Endothelial cell (in vitro differentiated cells): Measurements from ENCODE around the gene MYO1D. TPM values are rescaled to one million over a fixed set of nuclear protein-coding genes. Genes with fewer than 3 reads are reported as not detected.
"Not testable (repeated sequence)": the region's sequence is repeated elsewhere in the genome, so short reads cannot be mapped to it uniquely, and the experiment has no call there.

Experiments used
- DNase-seq: peaks from one replicate; pipeline ENCODE4 v3.0.0; 2021; ENCODE audit warnings: low spot score
- H3K27ac Mint-ChIP-seq: one replicate; pipeline ENCODE4 v1.8.0; 2021; ENCODE audit warnings: mixed read lengths, inconsistent platforms; ENCODE audit not compliant: unreplicated experiment
- H3K27me3 Mint-ChIP-seq: one replicate; pipeline ENCODE4 v1.8.0; 2021; ENCODE audit warnings: mild to moderate bottlenecking, moderate library complexity, mixed read lengths, inconsistent platforms; ENCODE audit not compliant: unreplicated experiment
- H3K36me3 Mint-ChIP-seq: one replicate; pipeline ENCODE4 v1.8.0; 2021; ENCODE audit warnings: mild to moderate bottlenecking, low read depth, mixed read lengths, inconsistent platforms; ENCODE audit not compliant: unreplicated experiment
- H3K4me1 Mint-ChIP-seq: one replicate; pipeline ENCODE4 v1.8.0; 2021; ENCODE audit warnings: mild to moderate bottlenecking, mixed read lengths, inconsistent platforms; ENCODE audit not compliant: unreplicated experiment
- H3K4me3 Mint-ChIP-seq: one replicate; pipeline ENCODE4 v1.8.0; 2021; ENCODE audit warnings: mild to moderate bottlenecking, mixed read lengths, inconsistent platforms; ENCODE audit not compliant: unreplicated experiment
- H3K9me3 Mint-ChIP-seq: one replicate; pipeline ENCODE4 v1.8.0; 2021; ENCODE audit warnings: mixed read lengths, inconsistent platforms; ENCODE audit not compliant: unreplicated experiment
- total RNA-seq: library from RNA; stranded (reverse); fragmentation: NEBNext Ultra II Directional; extraction: Animal tissue kit (Norgen Biotek cat#: 25700); gene quantifications from one replicate; pipeline ENCODE4 v1.2.1, GENCODE V29; 2021; ENCODE audit not compliant: unreplicated experiment
- TF ChIP-seq, protein P1 (sequence below): fragments of 200-600 bp; sonication (generic); IDR thresholded peaks from one replicate; pipeline ENCODE4 v1.5.0; 2021; ENCODE audit warnings: antibody characterized with exemption; ENCODE audit not compliant: unreplicated experiment

MYO1D gene
- total RNA-seq, 1 donor from 2014 or later, result 26.4 TPM

DNA sequence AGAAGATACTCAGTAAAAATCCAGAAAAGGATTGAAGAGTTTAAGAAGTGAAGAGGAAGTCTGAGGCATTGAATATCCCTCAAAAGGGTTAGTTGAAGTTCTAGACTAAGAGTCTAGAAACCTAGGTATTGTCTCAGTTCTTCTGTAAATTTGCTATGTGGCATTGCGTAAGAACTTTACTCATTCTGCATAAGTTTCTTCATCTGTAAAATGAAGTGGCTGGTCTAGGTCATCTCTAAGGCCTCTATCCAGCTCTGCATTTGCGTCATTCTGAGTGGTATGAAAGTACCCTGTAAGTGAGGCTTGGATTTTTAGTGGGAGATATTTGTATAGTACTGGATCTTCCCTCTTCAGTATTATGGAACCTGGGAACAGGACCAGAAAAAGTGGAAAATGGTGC is 130.2 kb downstream of the MYO1D start:
- H3K36me3 Mint-ChIP-seq, result no peaks in the 10 kb centered on the region
- H3K27me3 Mint-ChIP-seq, result peaks cover 3% of the 10 kb centered on the region
- peaks cover 28% of the 10 kb centered on the region for H3K4me1 Mint-ChIP-seq
- H3K4me3 Mint-ChIP-seq, result no peak overlapping the region
- no peak overlapping the region for H3K27ac Mint-ChIP-seq
- no peaks in the 10 kb centered on the region for H3K9me3 Mint-ChIP-seq
- TF ChIP-seq, protein P1, sequence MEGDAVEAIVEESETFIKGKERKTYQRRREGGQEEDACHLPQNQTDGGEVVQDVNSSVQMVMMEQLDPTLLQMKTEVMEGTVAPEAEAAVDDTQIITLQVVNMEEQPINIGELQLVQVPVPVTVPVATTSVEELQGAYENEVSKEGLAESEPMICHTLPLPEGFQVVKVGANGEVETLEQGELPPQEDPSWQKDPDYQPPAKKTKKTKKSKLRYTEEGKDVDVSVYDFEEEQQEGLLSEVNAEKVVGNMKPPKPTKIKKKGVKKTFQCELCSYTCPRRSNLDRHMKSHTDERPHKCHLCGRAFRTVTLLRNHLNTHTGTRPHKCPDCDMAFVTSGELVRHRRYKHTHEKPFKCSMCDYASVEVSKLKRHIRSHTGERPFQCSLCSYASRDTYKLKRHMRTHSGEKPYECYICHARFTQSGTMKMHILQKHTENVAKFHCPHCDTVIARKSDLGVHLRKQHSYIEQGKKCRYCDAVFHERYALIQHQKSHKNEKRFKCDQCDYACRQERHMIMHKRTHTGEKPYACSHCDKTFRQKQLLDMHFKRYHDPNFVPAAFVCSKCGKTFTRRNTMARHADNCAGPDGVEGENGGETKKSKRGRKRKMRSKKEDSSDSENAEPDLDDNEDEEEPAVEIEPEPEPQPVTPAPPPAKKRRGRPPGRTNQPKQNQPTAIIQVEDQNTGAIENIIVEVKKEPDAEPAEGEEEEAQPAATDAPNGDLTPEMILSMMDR, result no peak
- no peak for DNase-seq

DNA sequence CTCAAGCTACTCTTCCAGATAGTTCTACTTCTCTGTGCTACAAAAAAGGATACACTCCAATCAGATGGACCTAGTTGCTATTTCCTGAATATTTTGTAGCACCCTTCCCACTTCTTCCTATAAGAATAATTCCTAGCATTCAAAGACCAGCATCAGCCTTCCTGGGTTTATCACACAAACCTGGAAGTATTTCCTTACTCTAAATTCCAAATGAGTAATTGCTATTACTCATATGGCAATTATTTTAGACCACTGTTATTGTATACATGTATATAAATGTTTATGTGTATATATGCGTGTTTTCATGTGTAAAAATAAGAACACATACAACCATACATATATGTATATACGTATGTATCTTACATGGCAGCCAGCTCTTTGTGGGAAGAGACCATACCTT is 130.6 kb downstream of the MYO1D start:
- no peak for DNase-seq
- no peak overlapping the region for H3K4me3 Mint-ChIP-seq
- H3K9me3 Mint-ChIP-seq, result no peaks in the 10 kb centered on the region
- H3K27ac Mint-ChIP-seq, result no peak overlapping the region
- TF ChIP-seq, protein P1, result no peak
- peaks cover 28% of the 10 kb centered on the region for H3K4me1 Mint-ChIP-seq
- H3K36me3 Mint-ChIP-seq, result no peaks in the 10 kb centered on the region
- H3K27me3 Mint-ChIP-seq, result peaks cover 3% of the 10 kb centered on the region

DNA sequence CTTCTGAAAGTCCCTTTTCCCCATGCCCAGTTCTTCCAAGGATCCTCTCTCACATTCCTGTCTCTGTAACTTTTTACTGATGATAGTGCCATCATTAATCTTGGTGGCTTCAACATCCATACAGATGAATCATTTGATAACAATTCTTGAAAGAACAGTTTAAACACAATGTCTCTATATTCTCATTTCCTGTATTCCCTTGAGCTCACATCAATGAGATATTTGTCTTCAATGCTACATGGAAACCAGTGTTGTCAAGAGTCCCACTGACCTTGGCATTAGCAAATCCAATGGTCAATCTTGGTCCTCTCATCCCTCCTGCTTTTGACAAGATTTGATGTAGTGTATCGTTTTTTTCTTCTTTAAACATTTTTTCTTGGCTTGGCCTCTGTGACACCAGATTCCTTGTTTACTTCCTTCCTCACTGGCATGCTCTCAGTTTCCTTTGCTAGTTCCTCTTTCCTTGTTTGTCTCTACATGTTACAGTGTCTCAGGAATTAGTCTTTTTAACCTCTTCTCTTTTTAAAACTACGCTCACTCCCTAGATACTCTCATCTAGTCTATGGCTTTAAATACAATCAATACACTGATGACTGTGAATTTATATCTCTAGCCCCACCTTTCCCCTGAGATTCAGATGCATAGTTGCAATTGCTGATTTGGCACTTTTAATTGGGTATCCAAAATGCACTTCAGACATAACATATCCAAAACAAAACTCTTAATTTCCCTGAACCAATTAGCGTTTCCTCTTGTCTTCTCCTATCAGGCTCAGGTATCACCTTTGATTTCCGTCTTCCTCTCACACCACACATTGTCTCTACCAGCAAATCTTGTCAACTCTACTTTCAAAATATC is 134.0 kb downstream of the MYO1D start:
- Mint-ChIP-seq H3K36me3 (no peaks in the 10 kb centered on the region), H3K9me3 (no peaks in the 10 kb centered on the region), H3K4me3 (peak overlapping the region; percentile 62), H3K27ac (peak overlapping the region; percentile 90), H3K4me1 (peaks cover 28% of the 10 kb centered on the region), H3K27me3 (peaks cover 3% of the 10 kb centered on the region)
- TF ChIP-seq, protein P1, result no peak
- DNase-seq, result no peak

DNA sequence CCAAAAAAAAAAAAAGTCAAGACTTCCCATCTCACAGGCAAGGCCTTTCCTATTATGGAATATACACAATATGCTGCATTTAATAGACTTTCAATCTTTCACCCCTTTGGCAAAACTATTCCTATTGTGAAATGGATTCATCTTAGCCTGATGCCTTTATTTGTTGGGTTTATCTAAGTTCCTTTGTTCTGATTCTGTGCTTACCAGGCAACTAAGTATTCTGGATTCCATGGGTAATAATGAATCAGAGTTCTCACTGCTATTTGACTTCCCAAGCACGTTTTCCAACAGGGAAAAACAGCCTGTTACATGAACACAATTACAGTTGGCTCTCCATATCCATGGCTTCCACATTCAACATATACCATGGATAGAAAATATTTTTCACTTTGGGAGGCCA is 135.5 kb downstream of the MYO1D start:
- Mint-ChIP-seq H3K36me3 (no peaks in the 10 kb centered on the region), H3K9me3 (no peaks in the 10 kb centered on the region), H3K4me3 (no peak overlapping the region), H3K4me1 (peaks cover 28% of the 10 kb centered on the region), H3K27me3 (peaks cover 3% of the 10 kb centered on the region), H3K27ac (no peak overlapping the region)
- TF ChIP-seq, protein P1, result no peak
- DNase-seq, result no peak

- Mint-ChIP-seq H3K27ac (no peak overlapping the region), H3K9me3 (no peaks in the 10 kb centered on the region), H3K4me1 (peaks cover 21% of the 10 kb centered on the region), H3K4me3 (no peak overlapping the region), H3K36me3 (no peaks in the 10 kb centered on the region), H3K27me3 (no peaks in the 10 kb centered on the region)
- TF ChIP-seq, protein P1, result no peak
- DNase-seq, result no peak
Measured at GRCh38 chr17:32739722-32740121, 137.2 kb downstream of the MYO1D start.

GRCh38 chr17:32739151-32739550 is 137.8 kb downstream of the MYO1D start:
- H3K4me1 Mint-ChIP-seq, result peaks cover 19% of the 10 kb centered on the region
- H3K36me3 Mint-ChIP-seq, DNase-seq, H3K27ac Mint-ChIP-seq, H3K9me3 Mint-ChIP-seq, H3K4me3 Mint-ChIP-seq, H3K27me3 Mint-ChIP-seq: not testable (repeated sequence)
